Lung (tissue), 12 donors: ENCODE data around the gene PTPRD. TPM values are rescaled to one million over a fixed set of nuclear protein-coding genes. Genes with fewer than 3 reads are reported as not detected.
A peak's percentile ranks its signal among the peaks of the same experiment; 100 is the strongest.

ENCODE experiments used
- ATAC-seq: fragments of 200-7000 bp; cut with Tn5 transposase; one replicate; pipeline ENCODE4 v1.9.1; 2020; ENCODE audit warnings: moderate number of reproducible peaks; ENCODE audit not compliant: insufficient read depth, low FRiP score
- DNase-seq, 3 donors: peaks; one replicate each; pipeline ENCODE4 v3.0.0-alpha.2; 2013 to 2017
- H3K27ac ChIP-seq, 2 donors: one replicate each; pipeline ENCODE4 v1.5.1; 2013; ENCODE audit warnings: mild to moderate bottlenecking in 2 of 2, moderate library complexity in 2 of 2, control low read depth in 1 of 2, inconsistent platforms in 1 of 2, low read depth in 1 of 2, low read length in 1 of 2
- H3K27me3 ChIP-seq, 3 donors: one replicate each; pipeline ENCODE4 v1.5.1; 2013; ENCODE audit warnings: low read length in 2 of 3; ENCODE audit not compliant: control insufficient read depth in 3 of 3, insufficient read depth in 3 of 3
- H3K36me3 ChIP-seq, 4 donors: one replicate each; pipeline ENCODE4 v1.5.1; 2013; ENCODE audit warnings: low read length in 4 of 4, mild to moderate bottlenecking in 1 of 4, moderate library complexity in 1 of 4; ENCODE audit not compliant: control insufficient read depth in 4 of 4, insufficient read depth in 4 of 4
- H3K4me1 ChIP-seq, 5 donors: one replicate each; pipeline ENCODE4 v1.5.1; 2013; ENCODE audit warnings: low read length in 5 of 5, mild to moderate bottlenecking in 2 of 5, moderate library complexity in 1 of 5; ENCODE audit not compliant: control insufficient read depth in 5 of 5, insufficient read depth in 5 of 5
- H3K4me3 ChIP-seq: one replicate; pipeline ENCODE4 v1.5.1; 2013; ENCODE audit warnings: mild to moderate bottlenecking, control low read depth, moderate library complexity
- H3K9ac ChIP-seq, 2 donors: one replicate each; pipeline ENCODE4 v1.5.1; 2013; ENCODE audit warnings: low read length in 2 of 2, control low read depth in 1 of 2; ENCODE audit not compliant: insufficient read depth in 1 of 2
- H3K9me3 ChIP-seq, 4 donors: one replicate each; pipeline ENCODE4 v1.5.1; 2013; ENCODE audit warnings: low read length in 3 of 4, mild to moderate bottlenecking in 1 of 4, moderate library complexity in 1 of 4; ENCODE audit not compliant: control insufficient read depth in 4 of 4, insufficient read depth in 3 of 4
- WGBS, 2 donors: extraction: QIAGEN DNeasy Blood & Tissue Kit; methylation state at CpG; one replicate each; pipeline ENCODE4 v1.1.7; 2013; 5-methylcytosine and 5-hydroxymethylcytosine counted together
- polyA plus RNA-seq, 2 donors: library from polyadenylated mRNA; stranded (reverse); fragments of 200-250 nt; gene quantifications; one replicate each; pipeline ENCODE4 v1.2.1, GENCODE V29; 2013
- total RNA-seq, 2 donors: library from RNA; depleted of rRNA in 1 of 2; stranded (reverse); fragments of >200 nt in 1 of 2; gene quantifications; one replicate each; pipeline ENCODE4 v1.2.1, GENCODE V29; 2014 to 2021
- TF ChIP-seq, protein P1 (sequence below): IDR thresholded peaks from 2 replicates; pipeline ENCODE4 v1.5.1; 2012; ENCODE audit warnings: mild to moderate bottlenecking; ENCODE audit errors: control extremely low read depth, extremely low read depth
- donor health status: control.
- donor health status: control.
- donor health status: Bipolar disorder and iron deficiency.
- donor health status: healthy.
- donor health status: DM: yes; HTN: yes; CAD: no.

The PTPRD gene
- total and polyA plus RNA-seq, 4 donors = 1.9 to 145 (median 13.7) TPM

DNA sequence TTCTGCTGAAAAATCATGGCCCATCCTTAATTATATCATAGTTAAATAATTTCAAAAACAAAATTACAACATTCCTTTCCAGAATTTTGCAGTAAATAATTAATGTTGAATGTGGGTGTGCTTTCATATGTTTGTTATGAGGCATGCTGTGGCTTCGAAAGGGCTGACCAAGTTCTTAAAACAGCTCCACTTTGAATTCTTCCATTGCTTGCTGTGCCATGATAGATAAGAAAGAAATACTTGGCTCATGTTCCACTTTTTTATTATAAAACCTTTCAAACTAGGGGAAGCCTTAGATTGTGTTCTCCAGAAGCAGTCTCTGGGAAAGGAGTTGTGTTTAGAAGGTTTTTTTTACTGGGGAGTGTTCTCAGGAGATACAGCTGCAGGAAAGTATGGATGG, 1534.5 kb downstream of the PTPRD start:
- Histone ChIP-seq H3K9me3 (no peaks in the 10 kb centered on the region), H3K4me1 (no peaks in the 10 kb centered on the region), H3K27me3 (no peaks in the 10 kb centered on the region), H3K9ac (no peak overlapping the region), H3K27ac (no peak overlapping the region), H3K4me3 (no peak overlapping the region), H3K36me3 (no peaks in the 10 kb centered on the region)
- 61 to 69% methylated on average over 1 of the region's 1 CpG for WGBS, 2 donors
- TF ChIP-seq, protein P1, sequence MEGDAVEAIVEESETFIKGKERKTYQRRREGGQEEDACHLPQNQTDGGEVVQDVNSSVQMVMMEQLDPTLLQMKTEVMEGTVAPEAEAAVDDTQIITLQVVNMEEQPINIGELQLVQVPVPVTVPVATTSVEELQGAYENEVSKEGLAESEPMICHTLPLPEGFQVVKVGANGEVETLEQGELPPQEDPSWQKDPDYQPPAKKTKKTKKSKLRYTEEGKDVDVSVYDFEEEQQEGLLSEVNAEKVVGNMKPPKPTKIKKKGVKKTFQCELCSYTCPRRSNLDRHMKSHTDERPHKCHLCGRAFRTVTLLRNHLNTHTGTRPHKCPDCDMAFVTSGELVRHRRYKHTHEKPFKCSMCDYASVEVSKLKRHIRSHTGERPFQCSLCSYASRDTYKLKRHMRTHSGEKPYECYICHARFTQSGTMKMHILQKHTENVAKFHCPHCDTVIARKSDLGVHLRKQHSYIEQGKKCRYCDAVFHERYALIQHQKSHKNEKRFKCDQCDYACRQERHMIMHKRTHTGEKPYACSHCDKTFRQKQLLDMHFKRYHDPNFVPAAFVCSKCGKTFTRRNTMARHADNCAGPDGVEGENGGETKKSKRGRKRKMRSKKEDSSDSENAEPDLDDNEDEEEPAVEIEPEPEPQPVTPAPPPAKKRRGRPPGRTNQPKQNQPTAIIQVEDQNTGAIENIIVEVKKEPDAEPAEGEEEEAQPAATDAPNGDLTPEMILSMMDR = no peak
- ATAC-seq (no peak), DNase-seq (peak in 1 of 3 donors; percentile 2)

DNA sequence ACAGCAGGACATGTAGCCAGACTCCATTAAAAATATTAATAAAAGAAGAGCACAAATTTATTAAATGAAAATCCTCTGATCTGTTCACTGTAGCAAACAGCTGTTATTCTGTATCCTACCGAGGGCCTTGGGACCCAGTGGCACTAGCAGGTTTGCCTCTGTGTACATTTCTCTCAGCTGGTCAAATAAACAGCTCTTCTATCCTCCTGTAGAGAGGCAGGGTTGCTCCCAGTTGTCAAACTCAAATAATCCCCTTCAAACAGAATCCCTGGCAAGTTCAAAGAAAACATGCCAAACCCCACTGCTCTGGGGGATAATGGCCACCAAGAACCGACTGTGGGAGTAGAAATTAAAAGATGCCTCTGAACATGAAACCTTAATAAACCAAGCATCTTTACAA, 1551.2 kb downstream of the PTPRD start:
- Histone ChIP-seq H3K36me3 (no peaks in the 10 kb centered on the region), H3K4me1 (no peaks in the 10 kb centered on the region), H3K27ac (no peak overlapping the region), H3K9ac (no peak overlapping the region), H3K9me3 (no peaks in the 10 kb centered on the region), H3K27me3 (no peaks in the 10 kb centered on the region), H3K4me3 (no peak overlapping the region)
- TF ChIP-seq, protein P1 = no peak
- no peak for DNase-seq
- 44 to 51% methylated on average over 2 of the region's 2 CpGs for WGBS, 2 donors
- no peak for ATAC-seq

DNA sequence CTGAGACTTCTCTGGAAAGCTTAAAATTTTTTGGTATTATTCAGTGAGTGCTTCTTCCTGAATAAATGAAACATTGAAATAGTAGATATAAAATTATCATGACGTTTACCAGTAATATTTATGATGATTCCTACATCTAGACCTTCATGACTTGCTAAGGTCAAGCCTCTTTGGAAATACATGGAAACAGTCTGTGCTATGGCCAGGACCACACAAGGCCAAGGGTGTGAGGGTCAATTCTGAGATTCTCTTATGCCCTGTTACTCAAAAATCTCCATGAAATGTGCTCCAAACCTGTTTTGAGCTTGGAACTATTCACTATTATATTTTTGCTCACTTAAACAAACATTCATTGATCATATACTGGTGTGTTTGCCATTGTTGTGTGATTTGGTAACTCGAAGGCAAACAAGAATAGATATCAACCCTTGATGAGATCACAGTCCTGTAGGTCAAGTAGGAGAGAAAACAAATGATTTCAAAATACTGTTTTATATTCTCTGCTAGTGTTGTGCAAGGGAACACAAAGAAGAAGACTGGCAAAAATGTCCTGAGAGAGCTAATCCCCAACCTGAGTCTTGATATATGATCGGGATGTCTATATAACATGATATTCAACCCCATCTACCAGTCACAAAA, 1558.3 kb downstream of the PTPRD start:
- Histone ChIP-seq H3K4me1 (no peaks in the 10 kb centered on the region), H3K27ac (no peak overlapping the region), H3K4me3 (no peak overlapping the region), H3K9me3 (no peaks in the 10 kb centered on the region), H3K36me3 (no peaks in the 10 kb centered on the region), H3K9ac (no peak overlapping the region), H3K27me3 (no peaks in the 10 kb centered on the region)
- TF ChIP-seq, protein P1 = no peak
- ATAC-seq (no peak), DNase-seq (no peak)
- WGBS, 2 donors = 76 to 81% methylated on average over 3 of the region's 3 CpGs

DNA sequence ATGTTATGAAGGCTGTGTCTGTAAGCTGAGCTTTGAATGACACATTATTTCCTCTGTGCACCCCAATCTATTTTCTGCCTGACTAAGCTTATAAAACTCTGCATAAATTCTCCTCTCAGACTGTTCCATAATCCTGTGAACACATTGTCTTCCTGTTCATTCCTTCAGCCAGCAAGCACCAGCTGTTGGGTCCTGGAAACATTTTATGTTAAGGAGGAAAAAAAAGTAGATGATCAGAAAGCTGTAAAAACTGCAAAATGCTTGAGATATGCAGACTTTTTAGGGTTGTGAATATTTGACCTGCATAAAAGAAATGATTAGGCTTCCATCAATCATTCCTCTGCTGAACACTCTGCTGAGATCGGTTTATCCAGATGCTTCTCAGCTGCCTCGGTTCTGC, 1567.2 kb downstream of the PTPRD start:
- no peak overlapping the region for H3K9ac ChIP-seq
- H3K4me1 ChIP-seq = peaks cover 0 to 14% (median 0%) of the 10 kb centered on the region in 5 donors
- WGBS, 2 donors = 61 to 62% methylated on average over 2 of the region's 2 CpGs
- no peak overlapping the region for H3K27ac ChIP-seq
- no peak for ATAC-seq
- H3K27me3 ChIP-seq = no peaks in the 10 kb centered on the region
- peak; percentile 29 to 71 (median 67) for DNase-seq
- H3K9me3 ChIP-seq = no peaks in the 10 kb centered on the region
- H3K4me3 ChIP-seq = no peak overlapping the region
- TF ChIP-seq, protein P1 = no peak
- no peaks in the 10 kb centered on the region for H3K36me3 ChIP-seq
